Thoracic aorta (tissue), 2 donors: Measurements from ENCODE around the gene DOK3. TPM values are rescaled to one million over a fixed set of nuclear protein-coding genes. Genes with fewer than 3 reads are reported as not detected.

Experiments
- ATAC-seq: fragments of 150-250 bp; one replicate; pipeline ENCODE4 v1.8.0; 2017; ENCODE audit warnings: low read depth; ENCODE audit not compliant: insufficient number of reproducible peaks, low FRiP score
- DNase-seq: peaks from one replicate; pipeline ENCODE4 v3.0.0-alpha.2; 2020; ENCODE audit warnings: low spot score
- H3K27ac ChIP-seq, 2 donors: fragments of 200-600 bp; sonication (generic); 1 replicate in 1 of 2; 2 replicates in 1 of 2; pipeline ENCODE4 v1.5.1; 2016; ENCODE audit warnings: mild to moderate bottlenecking in 2 of 2, moderate library complexity in 2 of 2
- H3K27me3 ChIP-seq: fragments of 200-600 bp; sonication (generic); replicated peaks from 2 replicates; pipeline ENCODE4 v1.6.0; 2016; ENCODE audit warnings: mild to moderate bottlenecking; ENCODE audit not compliant: insufficient read depth
- H3K36me3 ChIP-seq: fragments of 200-600 bp; sonication (generic); one replicate; pipeline ENCODE4 v1.5.1; 2016
- H3K4me1 ChIP-seq, 2 donors: fragments of 200-600 bp; sonication (generic); 1 replicate in 1 of 2; 2 replicates in 1 of 2; pipeline versions ENCODE4 v1.5.1 to v1.6.0; 2016; ENCODE audit warnings: low read depth in 2 of 2, mild to moderate bottlenecking in 1 of 2; ENCODE audit not compliant: control insufficient read depth in 1 of 2
- H3K4me3 ChIP-seq: fragments of 200-600 bp; sonication (generic); 2 replicates; pipeline ENCODE4 v1.5.1; 2016; ENCODE audit warnings: mild to moderate bottlenecking
- H3K9me3 ChIP-seq: fragments of 200-600 bp; sonication (generic); 2 replicates; pipeline ENCODE4 v1.5.1; 2016
- CTCF ChIP-seq: fragments of 200-600 bp; sonication (generic); IDR thresholded peaks from one replicate; pipeline ENCODE4 v1.5.1; 2019; ENCODE audit warnings: antibody characterized with exemption
- total RNA-seq, 2 donors: library from RNA; depleted of rRNA; stranded (reverse); fragments of >200 nt; gene quantifications; one replicate each; pipeline versions ENCODE4 v1.1.0 to v1.2.3, GENCODE V29; 2016

DOK3 gene
- total RNA-seq, 2 donors from 2014 or later: 20.5 to 35.6 TPM

- H3K4me3 ChIP-seq: no peak overlapping the region
- TF ChIP-seq CTCF: no peak
- H3K27me3 ChIP-seq: no peaks in the 10 kb centered on the region
- ATAC-seq (no peak), DNase-seq (no peak)
- H3K36me3 ChIP-seq: peaks cover 28% of the 10 kb centered on the region
- peaks cover 12 to 55% of the 10 kb centered on the region in 2 donors for H3K4me1 ChIP-seq
- H3K27ac ChIP-seq: peak overlapping the region; percentile 2 to 73
- H3K9me3 ChIP-seq: no peaks in the 10 kb centered on the region
Measured at GRCh38 chr5:177469750-177470525, 39.7 kb downstream of the DOK3 start.

GRCh38 chr5:177468685-177469628 lies 40.7 kb downstream of the DOK3 start:
- Histone ChIP-seq H3K4me3 (no peak overlapping the region), H3K4me1 (peaks cover 11 to 45% of the 10 kb centered on the region in 2 donors), H3K36me3 (peaks cover 28% of the 10 kb centered on the region), H3K27ac (peak overlapping the region; percentile 2 to 73), H3K9me3 (no peaks in the 10 kb centered on the region), H3K27me3 (no peaks in the 10 kb centered on the region)
- no peak for DNase-seq
- ATAC-seq: no peak
- TF ChIP-seq CTCF: no peak

DNA sequence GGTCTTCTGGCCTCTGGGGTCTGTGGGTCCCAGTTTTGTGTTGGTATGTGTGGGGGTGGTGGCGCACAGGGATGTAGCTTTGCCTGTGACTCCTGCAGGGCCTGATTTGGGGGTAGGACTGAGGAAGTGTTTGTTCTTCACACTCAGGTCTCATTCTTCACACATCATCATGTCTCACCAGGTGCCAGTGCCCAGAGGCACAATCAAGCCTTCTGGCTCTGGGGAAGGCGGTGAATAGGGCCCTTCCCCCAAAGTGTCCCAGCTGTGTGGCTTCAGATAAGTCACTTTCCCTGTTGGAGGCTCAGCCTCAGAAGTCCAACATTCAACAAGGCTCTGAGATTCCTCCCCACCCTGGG lies 41.3 kb downstream of the DOK3 start:
- no peak for DNase-seq
- TF ChIP-seq CTCF: no peak
- Histone ChIP-seq H3K9me3 (no peaks in the 10 kb centered on the region), H3K27me3 (no peaks in the 10 kb centered on the region), H3K27ac (no peak overlapping the region), H3K4me1 (peaks cover 11 to 44% of the 10 kb centered on the region in 2 donors), H3K4me3 (no peak overlapping the region), H3K36me3 (peaks cover 32% of the 10 kb centered on the region)
- no peak for ATAC-seq

GRCh38 chr5:177467436-177467835 lies 42.2 kb downstream of the DOK3 start:
- ATAC-seq (no peak), DNase-seq (no peak)
- Histone ChIP-seq H3K36me3 (peaks cover 34% of the 10 kb centered on the region), H3K4me1 (peaks cover 11 to 39% of the 10 kb centered on the region in 2 donors), H3K27ac (no peak overlapping the region), H3K9me3 (no peaks in the 10 kb centered on the region), H3K4me3 (no peak overlapping the region), H3K27me3 (no peaks in the 10 kb centered on the region)
- no peak for TF ChIP-seq CTCF

DNA sequence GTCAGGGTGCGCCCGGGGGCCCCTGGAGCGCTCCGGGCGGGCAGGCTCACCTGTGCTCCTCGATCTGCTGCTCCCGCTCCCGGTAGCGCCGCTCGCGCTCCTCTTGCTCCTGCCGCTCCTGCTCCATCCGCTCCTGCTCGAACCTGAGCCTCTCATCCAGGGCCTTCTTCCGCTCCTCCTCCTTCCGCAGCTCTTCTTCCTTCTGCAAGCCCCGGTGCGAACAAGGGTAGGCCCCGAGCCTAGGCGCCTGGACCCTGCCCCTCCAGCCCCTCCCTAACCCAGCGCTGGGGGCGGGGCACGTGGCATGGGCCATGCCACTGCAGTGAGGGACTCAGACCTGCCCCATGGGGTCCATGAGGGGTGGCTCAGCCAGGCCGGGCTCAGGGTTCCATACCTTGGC lies 42.8 kb downstream of the DOK3 start:
- Histone ChIP-seq H3K9me3 (no peaks in the 10 kb centered on the region), H3K27ac (no peak overlapping the region), H3K4me3 (no peak overlapping the region), H3K36me3 (peaks cover 34% of the 10 kb centered on the region), H3K27me3 (no peaks in the 10 kb centered on the region), H3K4me1 (peaks cover 7 to 33% of the 10 kb centered on the region in 2 donors)
- no peak for TF ChIP-seq CTCF
- no peak for DNase-seq
- no peak for ATAC-seq
